Stimulated activated CD8-positive, alpha-beta memory T cell treated with anti-CD3 and anti-CD28 coated beads, Interleukin-7, amount 100 ng/mL, for 1 hour (primary cell): ENCODE measurements around the gene AQP3.
"Not testable (repeated sequence)": the region's sequence is repeated elsewhere in the genome, so short reads cannot be mapped to it uniquely, and the experiment has no call there.

ENCODE experiments used
- DNase-seq, 2 donors: peaks; one replicate each; pipeline ENCODE4 v3.0.0-alpha.2; 2020; ENCODE audit warnings: low read depth in 2 of 2

AQP3 gene

GRCh38 chr9:33414889-33415500 is 32.4 kb downstream of the AQP3 start:
- DNase-seq: no peak

DNA sequence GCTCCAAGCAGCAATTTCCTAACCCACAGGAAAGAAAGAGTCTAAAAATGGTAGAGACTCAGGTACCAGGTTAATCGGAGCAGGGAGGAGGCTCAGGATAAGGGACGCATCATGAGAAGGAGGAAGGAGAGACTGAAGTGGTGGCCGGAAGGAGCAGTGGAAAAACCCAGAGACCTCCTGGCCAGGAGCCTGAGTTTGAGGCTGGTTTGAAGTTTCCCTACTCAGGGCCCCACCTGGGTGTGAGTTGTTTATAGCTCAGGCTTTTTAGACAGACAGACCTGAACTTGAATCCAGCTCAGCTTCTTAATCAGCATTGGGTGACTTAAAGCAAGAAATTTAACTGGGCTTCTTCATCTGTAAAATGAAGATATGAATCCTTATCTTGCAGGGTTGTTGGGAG is 33.1 kb downstream of the AQP3 start:
- no peak for DNase-seq

DNA sequence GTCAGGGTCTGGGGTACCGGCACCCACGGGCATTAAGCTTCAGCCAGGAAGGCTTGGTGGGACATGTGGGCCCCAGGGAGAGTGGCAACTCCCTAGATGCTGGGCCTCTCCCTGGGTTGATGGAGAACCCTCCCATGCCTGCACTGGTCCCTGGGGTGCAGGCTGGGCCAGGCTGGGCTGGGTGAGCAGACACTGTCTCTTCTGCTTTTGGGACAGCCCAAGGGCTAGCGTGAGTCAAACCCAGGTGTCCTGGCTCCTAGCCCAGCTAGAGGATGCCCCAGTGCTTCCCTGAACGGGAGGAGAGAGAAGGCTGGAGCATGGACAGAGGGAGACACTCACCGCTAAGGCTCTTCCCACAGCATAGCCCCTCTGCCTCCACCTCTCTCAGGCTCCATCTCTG is 39.3 kb downstream of the AQP3 start:
- no peak for DNase-seq

DNA sequence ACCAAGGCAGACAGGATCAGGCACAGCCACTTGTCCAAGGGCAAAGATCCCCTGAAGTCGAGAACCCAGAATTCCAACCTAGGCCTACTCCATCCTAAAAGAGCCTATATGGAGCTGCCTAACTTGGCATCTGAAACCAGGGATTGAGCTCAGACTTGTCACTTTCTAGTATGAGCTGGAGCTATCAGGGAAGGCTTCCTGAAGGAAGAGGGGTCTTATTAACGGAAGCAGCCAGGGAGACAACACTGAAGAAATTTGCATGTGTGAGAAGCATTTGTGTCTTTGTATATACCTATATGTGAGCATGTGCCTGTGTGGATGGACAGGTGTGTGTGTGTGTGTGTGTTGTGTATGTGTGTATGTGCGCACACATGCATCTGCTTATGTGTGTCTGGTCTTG is 40.3 kb downstream of the AQP3 start:
- no peak for DNase-seq

- DNase-seq: no peak
Observed at GRCh38 chr9:33404788-33405362, 42.5 kb downstream of the AQP3 start.

DNA sequence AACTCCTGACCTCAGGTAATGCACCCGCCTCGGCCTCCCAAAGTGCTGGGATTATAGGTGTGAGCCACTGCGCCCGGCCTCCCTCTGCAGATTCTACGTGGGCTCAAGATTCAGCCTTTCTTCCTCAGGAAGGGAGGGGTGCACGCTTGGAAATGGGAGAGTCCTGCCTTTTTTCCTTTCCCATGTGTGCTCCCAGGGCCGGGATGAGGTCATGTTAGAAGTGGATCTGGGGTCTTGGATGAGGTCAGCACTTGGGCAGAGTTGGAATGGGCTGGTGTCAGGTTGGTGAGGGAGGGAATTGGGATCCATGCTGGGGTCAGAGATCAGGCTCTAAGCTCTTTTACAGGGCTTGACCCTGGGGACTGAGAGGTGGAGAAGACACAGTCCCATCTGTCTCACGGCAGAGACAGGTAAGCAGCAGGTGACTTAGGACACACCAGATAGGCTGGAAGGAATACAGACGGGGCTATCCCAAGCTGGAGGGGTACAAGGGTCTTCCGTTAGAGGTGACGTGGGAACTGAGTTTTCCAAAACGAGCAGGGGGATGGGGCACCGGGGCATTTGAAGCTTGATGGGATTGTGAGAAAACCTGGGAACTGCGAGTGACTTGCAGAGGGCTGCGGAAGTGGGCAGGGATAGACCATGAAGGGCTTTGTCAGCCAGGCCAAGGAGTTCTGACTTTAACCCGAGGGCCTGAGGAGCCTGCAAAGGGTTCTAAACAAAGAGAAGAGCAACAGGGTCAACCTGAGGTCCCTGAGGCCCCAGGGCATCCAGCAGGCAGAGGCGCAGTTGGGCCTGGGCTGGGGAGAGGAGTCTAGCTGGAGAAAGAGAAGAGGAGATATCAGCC is 43.2 kb downstream of the AQP3 start:
- DNase-seq: no peak

GRCh38 chr9:33402371-33402770 is 45.0 kb downstream of the AQP3 start, which contains the start of gene AQP7:
Gene AQP7, minus strand, starts transcription at chr9:33402568. Its CDS starts 1,306 bp downstream, at chr9:33401262.
- DNase-seq: not testable (repeated sequence)

- not testable (repeated sequence) for DNase-seq
Observed at GRCh38 chr9:33401809-33402208, 45.6 kb downstream of the AQP3 start.

- not testable (repeated sequence) for DNase-seq
Observed at GRCh38 chr9:33399047-33399446, 48.3 kb downstream of the AQP3 start.

DNA sequence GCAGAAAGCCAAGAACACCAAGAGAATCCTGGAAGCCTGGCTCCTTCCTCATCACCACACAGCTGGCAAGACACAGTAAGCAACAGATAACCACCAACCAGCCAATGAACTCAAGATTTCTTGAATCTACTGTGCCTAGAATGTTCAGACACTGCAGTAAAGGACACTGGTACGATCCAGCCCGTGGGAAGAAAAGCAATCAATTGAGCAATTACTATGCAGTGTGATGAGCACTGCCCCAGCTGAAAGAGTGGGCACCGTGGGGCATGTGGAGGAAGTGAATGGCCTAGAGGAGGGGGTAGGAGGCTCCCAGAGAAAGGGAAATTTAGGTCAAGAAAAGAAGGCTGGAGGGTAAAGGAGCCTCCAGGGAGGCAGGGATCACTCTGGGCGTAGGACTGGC is 49.6 kb downstream of the AQP3 start:
- not testable (repeated sequence) for DNase-seq

- DNase-seq: not testable (repeated sequence)
Observed at GRCh38 chr9:33395159-33395879, 52.1 kb downstream of the AQP3 start.

DNA sequence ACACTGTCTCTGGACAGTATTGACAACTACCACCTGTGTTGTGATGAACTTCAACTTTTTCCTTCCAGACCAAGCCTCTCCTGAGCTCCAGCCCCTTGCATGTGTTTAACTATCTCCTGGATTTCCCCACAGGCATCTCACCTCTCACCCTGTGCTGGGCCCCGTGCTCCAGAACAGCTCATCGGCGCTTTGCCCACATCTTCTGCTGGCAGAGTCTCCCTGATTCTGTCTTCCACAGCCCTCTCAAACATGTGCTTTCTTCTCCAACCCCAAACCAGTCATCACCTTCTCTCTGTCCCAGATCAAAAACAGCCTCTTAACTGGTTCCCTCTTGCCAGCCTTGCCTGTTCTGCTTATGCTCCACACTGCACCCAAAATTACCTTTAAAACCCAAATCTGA is 53.4 kb downstream of the AQP3 start:
- DNase-seq: not testable (repeated sequence)

GRCh38 chr9:33393581-33393980 is 53.8 kb downstream of the AQP3 start:
- no peak for DNase-seq

- DNase-seq: not testable (repeated sequence)
Observed at GRCh38 chr9:33392591-33393021, 54.8 kb downstream of the AQP3 start.
